ENCODE data around the gene TBC1D5.

GRCh38 chr3:17473761-17474160, 268.7 kb downstream of the TBC1D5 start:
- TF ChIP-seq GATA2 (IDR thresholded peaks at IDR 0.05; ENCODE audit: low read depth, low read length) (no peak), GATA3 (IDR thresholded peaks at IDR 0.05; ENCODE audit: low read depth, low read length) (no peak)
